ENCODE measurements around the gene RNU7-1. TPM values are rescaled to one million over a fixed set of nuclear protein-coding genes. Genes with fewer than 3 reads are reported as not detected.

Gene RNU7-1
- total RNA-seq, 1 experiment from 2014 or later: not detected

GRCh38 chr12:6946033-6946919, 2.7 kb downstream of the RNU7-1 start (continued):
- TF ChIP-seq ZNF232 (CRISPR knock-in tag; IDR thresholded peaks at IDR 0.05) (no peak), SP1 (CRISPR knock-in tag; conservative IDR thresholded peaks at IDR 0.05) (peak; percentile 65), CREB1 (CRISPR knock-in tag; IDR thresholded peaks at IDR 0.05) (no peak), ZNF512 (CRISPR knock-in tag; IDR thresholded peaks at IDR 0.05; ENCODE audit: borderline replicate concordance) (no peak), GABPB1 (CRISPR knock-in tag; IDR thresholded peaks at IDR 0.05) (peak; percentile 40; the same call in 1 of the 2 replicates), ATF1 (CRISPR knock-in tag; IDR thresholded peaks at IDR 0.05) (no peak), E2F5 (CRISPR knock-in tag; IDR thresholded peaks at IDR 0.05) (peak; percentile 84; the same call in 1 of the 2 replicates), TCF7 (CRISPR knock-in tag; IDR thresholded peaks at IDR 0.05; ENCODE audit: low read depth) (no peak), NFE2L1 (CRISPR knock-in tag; IDR thresholded peaks at IDR 0.05) (peak; percentile 17; the same call in 1 of the 2 replicates), PRDM15 (CRISPR knock-in tag; IDR thresholded peaks at IDR 0.05) (no peak), ETV6 (CRISPR knock-in tag; IDR thresholded peaks at IDR 0.05) (peak; percentile 98), ZNF671 (CRISPR knock-in tag; IDR thresholded peaks at IDR 0.05) (no peak), NR1H2 (CRISPR knock-in tag; IDR thresholded peaks at IDR 0.05) (no peak)
- TF ChIP-seq, protein P1, sequence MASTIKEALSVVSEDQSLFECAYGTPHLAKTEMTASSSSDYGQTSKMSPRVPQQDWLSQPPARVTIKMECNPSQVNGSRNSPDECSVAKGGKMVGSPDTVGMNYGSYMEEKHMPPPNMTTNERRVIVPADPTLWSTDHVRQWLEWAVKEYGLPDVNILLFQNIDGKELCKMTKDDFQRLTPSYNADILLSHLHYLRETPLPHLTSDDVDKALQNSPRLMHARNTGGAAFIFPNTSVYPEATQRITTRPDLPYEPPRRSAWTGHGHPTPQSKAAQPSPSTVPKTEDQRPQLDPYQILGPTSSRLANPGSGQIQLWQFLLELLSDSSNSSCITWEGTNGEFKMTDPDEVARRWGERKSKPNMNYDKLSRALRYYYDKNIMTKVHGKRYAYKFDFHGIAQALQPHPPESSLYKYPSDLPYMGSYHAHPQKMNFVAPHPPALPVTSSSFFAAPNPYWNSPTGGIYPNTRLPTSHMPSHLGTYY (CRISPR knock-in tag; IDR thresholded peaks at IDR 0.05): no peak

GRCh38 chr12:6946920-6947374, 3.3 kb downstream of the RNU7-1 start:
- H3K27ac Mint-ChIP-seq: peak overlapping the region; percentile 77
- peaks cover 37% of the 10 kb centered on the region for H3K4me1 Mint-ChIP-seq

More at GRCh38 chr12:6946920-6947374, 3.3 kb downstream of the RNU7-1 start:
- DNase-seq (ENCODE audit: low spot score) (no peak), ATAC-seq (no peak)
- H3K27me3 Mint-ChIP-seq (ENCODE audit: low read depth): no peaks in the 10 kb centered on the region
- ChIA-PET CTCF (interaction anchor here (0.6 to 5.7 kb wide), 13 partner anchors 9 to 198 kb away, joined by 3 to 296 read pairs (median 21); partner anchors contain the start of genes C1RL, CDCA3, LPCAT3 and SPSB2), POLR2A (interaction anchor here (0.6 to 6.2 kb wide), 12 partner anchors 9 to 181 kb away, joined by 3 to 167 read pairs (median 8); partner anchors contain the start of genes C1RL, LPCAT3, PTMS and SPSB2)
- no peaks in the 10 kb centered on the region for H3K36me3 Mint-ChIP-seq
- no peaks in the 10 kb centered on the region for H3K9me3 Mint-ChIP-seq
- peak overlapping the region; percentile 98 for H3K4me3 Mint-ChIP-seq
- no peak for TF ChIP-seq NR3C1 (CRISPR knock-in tag; conservative IDR thresholded peaks at IDR 0.05; ENCODE audit: low read depth)
- TF ChIP-seq, protein P2, sequence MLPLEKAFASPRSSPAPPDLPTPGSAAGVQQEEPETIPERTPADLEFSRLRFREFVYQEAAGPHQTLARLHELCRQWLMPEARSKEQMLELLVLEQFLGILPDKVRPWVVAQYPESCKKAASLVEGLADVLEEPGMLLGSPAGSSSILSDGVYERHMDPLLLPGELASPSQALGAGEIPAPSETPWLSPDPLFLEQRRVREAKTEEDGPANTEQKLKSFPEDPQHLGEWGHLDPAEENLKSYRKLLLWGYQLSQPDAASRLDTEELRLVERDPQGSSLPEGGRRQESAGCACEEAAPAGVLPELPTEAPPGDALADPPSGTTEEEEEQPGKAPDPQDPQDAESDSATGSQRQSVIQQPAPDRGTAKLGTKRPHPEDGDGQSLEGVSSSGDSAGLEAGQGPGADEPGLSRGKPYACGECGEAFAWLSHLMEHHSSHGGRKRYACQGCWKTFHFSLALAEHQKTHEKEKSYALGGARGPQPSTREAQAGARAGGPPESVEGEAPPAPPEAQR (CRISPR knock-in tag; IDR thresholded peaks at IDR 0.05): no peak
- peak; percentile 13; the same call in 1 of the 2 replicates for TF ChIP-seq NFE2L1 (CRISPR knock-in tag; IDR thresholded peaks at IDR 0.05)
- no peak for TF ChIP-seq ZMAT4 (CRISPR knock-in tag; IDR thresholded peaks at IDR 0.05)
- TF ChIP-seq SMAD4 (CRISPR knock-in tag; IDR thresholded peaks at IDR 0.05): no peak
- no peak for TF ChIP-seq GTF2I (CRISPR knock-in tag; conservative IDR thresholded peaks at IDR 0.05)

Data from WTC11 (cell line).